Measurements from ENCODE around the gene ABCA3.
"Not testable (repeated sequence)": the region's sequence is repeated elsewhere in the genome, so short reads cannot be mapped to it uniquely, and the experiment has no call there.

Gene ABCA3

GRCh38 chr16:2240331-2240730 is 100.2 kb downstream of the ABCA3 start:
- not testable (repeated sequence) for H3K36me3 ChIP-seq (ENCODE audit: insufficient read depth, low read length); H3K27ac ChIP-seq (ENCODE audit: low read depth, low read length); H3K79me2 ChIP-seq (ENCODE audit: control insufficient read depth, insufficient read depth, low read length, unreplicated experiment); H2AFZ ChIP-seq (ENCODE audit: low read length, unreplicated experiment); H3K4me3 ChIP-seq (ENCODE audit: low read depth, low read length); H3K27me3 ChIP-seq (ENCODE audit: insufficient read depth, low read length); H3K4me1 ChIP-seq (ENCODE audit: control insufficient read depth, insufficient read depth, low read length, unreplicated experiment)

- peaks cover 4% of the 10 kb centered on the region; the same call in 1 of the 2 replicates for H3K36me3 ChIP-seq (ENCODE audit: insufficient read depth, low read length)
- no peaks in the 10 kb centered on the region for H3K27me3 ChIP-seq (ENCODE audit: insufficient read depth, low read length)
- H3K4me1 ChIP-seq (ENCODE audit: control insufficient read depth, insufficient read depth, low read length, unreplicated experiment): peaks cover 3% of the 10 kb centered on the region
- H2AFZ ChIP-seq (ENCODE audit: low read length, unreplicated experiment): no peak overlapping the region
- no peak overlapping the region for H3K4me3 ChIP-seq (ENCODE audit: low read depth, low read length)
- no peak overlapping the region for H3K27ac ChIP-seq (ENCODE audit: low read depth, low read length)
- no peaks in the 10 kb centered on the region for H3K79me2 ChIP-seq (ENCODE audit: control insufficient read depth, insufficient read depth, low read length, unreplicated experiment)
Observed at GRCh38 chr16:2238838-2239675, 101.5 kb downstream of the ABCA3 start.

GRCh38 chr16:2238150-2238837 is 102.2 kb downstream of the ABCA3 start:
- no peak overlapping the region for H2AFZ ChIP-seq (ENCODE audit: low read length, unreplicated experiment)
- peaks cover 7% of the 10 kb centered on the region; the same call in 1 of the 2 replicates for H3K36me3 ChIP-seq (ENCODE audit: insufficient read depth, low read length)
- no peak overlapping the region for H3K27ac ChIP-seq (ENCODE audit: low read depth, low read length)
- H3K27me3 ChIP-seq (ENCODE audit: insufficient read depth, low read length): no peaks in the 10 kb centered on the region
- H3K4me1 ChIP-seq (ENCODE audit: control insufficient read depth, insufficient read depth, low read length, unreplicated experiment): peaks cover 3% of the 10 kb centered on the region
- no peak overlapping the region for H3K4me3 ChIP-seq (ENCODE audit: low read depth, low read length)
- no peaks in the 10 kb centered on the region for H3K79me2 ChIP-seq (ENCODE audit: control insufficient read depth, insufficient read depth, low read length, unreplicated experiment)

- Histone ChIP-seq H3K4me1 (ENCODE audit: control insufficient read depth, insufficient read depth, low read length, unreplicated experiment) (peaks cover 3% of the 10 kb centered on the region), H3K36me3 (ENCODE audit: insufficient read depth, low read length) (peaks cover 7% of the 10 kb centered on the region; the same call in 1 of the 2 replicates), H3K27me3 (ENCODE audit: insufficient read depth, low read length) (no peaks in the 10 kb centered on the region), H3K4me3 (ENCODE audit: low read depth, low read length) (no peak overlapping the region), H2AFZ (ENCODE audit: low read length, unreplicated experiment) (no peak overlapping the region), H3K27ac (ENCODE audit: low read depth, low read length) (no peak overlapping the region), H3K79me2 (ENCODE audit: control insufficient read depth, insufficient read depth, low read length, unreplicated experiment) (no peaks in the 10 kb centered on the region)
Observed at GRCh38 chr16:2237493-2238149, 102.9 kb downstream of the ABCA3 start.

GRCh38 chr16:2237102-2237482 is 103.4 kb downstream of the ABCA3 start:
- H3K36me3 ChIP-seq (ENCODE audit: insufficient read depth, low read length): peaks cover 7% of the 10 kb centered on the region; the same call in 1 of the 2 replicates
- H3K4me1 ChIP-seq (ENCODE audit: control insufficient read depth, insufficient read depth, low read length, unreplicated experiment): peaks cover 3% of the 10 kb centered on the region
- no peaks in the 10 kb centered on the region for H3K27me3 ChIP-seq (ENCODE audit: insufficient read depth, low read length)
- H3K79me2 ChIP-seq (ENCODE audit: control insufficient read depth, insufficient read depth, low read length, unreplicated experiment): no peaks in the 10 kb centered on the region
- no peak overlapping the region for H3K4me3 ChIP-seq (ENCODE audit: low read depth, low read length)
- no peak overlapping the region for H2AFZ ChIP-seq (ENCODE audit: low read length, unreplicated experiment)
- no peak overlapping the region for H3K27ac ChIP-seq (ENCODE audit: low read depth, low read length)

- no peaks in the 10 kb centered on the region for H3K79me2 ChIP-seq (ENCODE audit: control insufficient read depth, insufficient read depth, low read length, unreplicated experiment)
- H3K4me3 ChIP-seq (ENCODE audit: low read depth, low read length): no peak within 1 kb of the TSS
- peaks cover 7% of the 10 kb centered on the region; the same call in 1 of the 2 replicates for H3K36me3 ChIP-seq (ENCODE audit: insufficient read depth, low read length)
- no peak within 1 kb of the TSS for H3K27ac ChIP-seq (ENCODE audit: low read depth, low read length)
- peaks cover 3% of the 10 kb centered on the region for H3K4me1 ChIP-seq (ENCODE audit: control insufficient read depth, insufficient read depth, low read length, unreplicated experiment)
- H3K27me3 ChIP-seq (ENCODE audit: insufficient read depth, low read length): no peaks in the 10 kb centered on the region
- no peak within 1 kb of the TSS for H2AFZ ChIP-seq (ENCODE audit: low read length, unreplicated experiment)
Observed at GRCh38 chr16:2236337-2237101, 104.0 kb downstream of the ABCA3 start, which contains the start of gene DNASE1L2. Gene DNASE1L2 (plus strand): TSS chr16:2236444. CDS start chr16:2236817, 373 bp downstream.

- H3K27ac ChIP-seq (ENCODE audit: low read depth, low read length): no peak overlapping the region
- peaks cover 3% of the 10 kb centered on the region for H3K4me1 ChIP-seq (ENCODE audit: control insufficient read depth, insufficient read depth, low read length, unreplicated experiment)
- H3K27me3 ChIP-seq (ENCODE audit: insufficient read depth, low read length): no peaks in the 10 kb centered on the region
- no peak overlapping the region for H3K4me3 ChIP-seq (ENCODE audit: low read depth, low read length)
- H3K79me2 ChIP-seq (ENCODE audit: control insufficient read depth, insufficient read depth, low read length, unreplicated experiment): no peaks in the 10 kb centered on the region
- peaks cover 7% of the 10 kb centered on the region; the same call in 1 of the 2 replicates for H3K36me3 ChIP-seq (ENCODE audit: insufficient read depth, low read length)
- no peak overlapping the region for H2AFZ ChIP-seq (ENCODE audit: low read length, unreplicated experiment)
Observed at GRCh38 chr16:2235695-2236336, 104.7 kb downstream of the ABCA3 start.

GRCh38 chr16:2235234-2235651 is 105.3 kb downstream of the ABCA3 start:
- peaks cover 7% of the 10 kb centered on the region; the same call in 1 of the 2 replicates for H3K36me3 ChIP-seq (ENCODE audit: insufficient read depth, low read length)
- H2AFZ ChIP-seq (ENCODE audit: low read length, unreplicated experiment): no peak overlapping the region
- H3K27ac ChIP-seq (ENCODE audit: low read depth, low read length): no peak overlapping the region
- peaks cover 3% of the 10 kb centered on the region for H3K4me1 ChIP-seq (ENCODE audit: control insufficient read depth, insufficient read depth, low read length, unreplicated experiment)
- no peaks in the 10 kb centered on the region for H3K27me3 ChIP-seq (ENCODE audit: insufficient read depth, low read length)
- H3K4me3 ChIP-seq (ENCODE audit: low read depth, low read length): no peak overlapping the region
- H3K79me2 ChIP-seq (ENCODE audit: control insufficient read depth, insufficient read depth, low read length, unreplicated experiment): no peaks in the 10 kb centered on the region

- Histone ChIP-seq H3K27ac (ENCODE audit: low read depth, low read length) (no peak overlapping the region), H3K79me2 (ENCODE audit: control insufficient read depth, insufficient read depth, low read length, unreplicated experiment) (no peaks in the 10 kb centered on the region), H2AFZ (ENCODE audit: low read length, unreplicated experiment) (no peak overlapping the region), H3K27me3 (ENCODE audit: insufficient read depth, low read length) (no peaks in the 10 kb centered on the region), H3K4me1 (ENCODE audit: control insufficient read depth, insufficient read depth, low read length, unreplicated experiment) (peaks cover 3% of the 10 kb centered on the region), H3K36me3 (ENCODE audit: insufficient read depth, low read length) (peaks cover 7% of the 10 kb centered on the region; the same call in 1 of the 2 replicates), H3K4me3 (ENCODE audit: low read depth, low read length) (no peak overlapping the region)
Observed at GRCh38 chr16:2234813-2235170, 105.7 kb downstream of the ABCA3 start.
